HG02763 (cell line): Measurements from ENCODE around the gene ABHD8.
"Not testable (repeated sequence)": the region's sequence is repeated elsewhere in the genome, so short reads cannot be mapped to it uniquely, and the experiment has no call there.

ENCODE experiments used
- ATAC-seq: cut with Tn5 transposase; IDR thresholded peaks from one replicate; pipeline ENCODE4 v1.9.1; 2021; ENCODE audit warnings: mild to moderate bottlenecking, moderate library complexity; ENCODE audit not compliant: unreplicated experiment

Gene ABHD8

GRCh38 chr19:17302391-17303166 is 646 bp downstream of the ABHD8 start:
- ATAC-seq: no peak

GRCh38 chr19:17300992-17301619 is 2.1 kb downstream of the ABHD8 start:
- no peak for ATAC-seq

- ATAC-seq: no peak
Observed at GRCh38 chr19:17296976-17297375, 6.2 kb downstream of the ABHD8 start.

- ATAC-seq: no peak
Observed at GRCh38 chr19:17296273-17296672, 7.0 kb downstream of the ABHD8 start.

- not testable (repeated sequence) for ATAC-seq
Observed at GRCh38 chr19:17295551-17295950, 7.7 kb downstream of the ABHD8 start.

- ATAC-seq: no peak
Observed at GRCh38 chr19:17294051-17294891, 9.0 kb downstream of the ABHD8 start.

- ATAC-seq: no peak
Observed at GRCh38 chr19:17293605-17294004, 9.6 kb downstream of the ABHD8 start.

- peak; percentile 79 for ATAC-seq
Observed at GRCh38 chr19:17292301-17293074, 10.7 kb downstream of the ABHD8 start.

- no peak for ATAC-seq
Observed at GRCh38 chr19:17289489-17289888, 13.7 kb downstream of the ABHD8 start.

- ATAC-seq: no peak
Observed at GRCh38 chr19:17286752-17287151, 16.5 kb downstream of the ABHD8 start.

- no peak for ATAC-seq
Observed at GRCh38 chr19:17286263-17286662, 17.0 kb downstream of the ABHD8 start.

- ATAC-seq: no peak
Observed at GRCh38 chr19:17285415-17286135, 17.6 kb downstream of the ABHD8 start.

GRCh38 chr19:17283504-17283996 is 19.7 kb downstream of the ABHD8 start:
- no peak for ATAC-seq

GRCh38 chr19:17282488-17283125 is 20.6 kb downstream of the ABHD8 start:
- no peak for ATAC-seq

GRCh38 chr19:17281391-17282304 is 21.6 kb downstream of the ABHD8 start, which contains the start of gene ANKLE1:
ANKLE1 (plus strand) TSS chr19:17281901; CDS start chr19:17281921, 20 bp downstream.
- ATAC-seq: no peak

GRCh38 chr19:17279436-17279835 is 23.8 kb downstream of the ABHD8 start:
- ATAC-seq: no peak

GRCh38 chr19:17275441-17276175 is 27.6 kb downstream of the ABHD8 start:
- ATAC-seq: no peak

GRCh38 chr19:17274892-17275291 is 28.3 kb downstream of the ABHD8 start:
- not testable (repeated sequence) for ATAC-seq
